ENCODE results near the gene HNF1A. TPM values are rescaled to one million over a fixed set of nuclear protein-coding genes. Genes with fewer than 3 reads are reported as not detected.

HNF1A gene
- total and polyA plus RNA-seq, 2 of the 13 experiments (the other 11 are each of a cell fraction or from before 2014, with no cell fraction given): 13.4 to 34.7 TPM

GRCh38 chr12:120939523-120939922, 38.8 kb upstream of the HNF1A start (continued):
- TF ChIP-seq ARNT2 (CRISPR knock-in tag; IDR thresholded peaks at IDR 0.05; ENCODE audit: low read depth): no peak
- TF ChIP-seq PRPF4 (IDR thresholded peaks at IDR 0.05; ENCODE audit: low read depth, low read length, poor library complexity, severe bottlenecking): no peak
- TF ChIP-seq HNRNPLL (IDR thresholded peaks at IDR 0.05; ENCODE audit: low read depth, low read length, poor library complexity, severe bottlenecking): no peak
- no peak for TF ChIP-seq ZMYM2 (CRISPR knock-in tag; IDR thresholded peaks at IDR 0.05)
- TF ChIP-seq KIAA2018 (CRISPR knock-in tag; IDR thresholded peaks at IDR 0.05; ENCODE audit: borderline replicate concordance): no peak
- TF ChIP-seq SPEN (CRISPR knock-in tag; IDR thresholded peaks at IDR 0.05; ENCODE audit: low read depth): no peak
- TF ChIP-seq, protein P1, sequence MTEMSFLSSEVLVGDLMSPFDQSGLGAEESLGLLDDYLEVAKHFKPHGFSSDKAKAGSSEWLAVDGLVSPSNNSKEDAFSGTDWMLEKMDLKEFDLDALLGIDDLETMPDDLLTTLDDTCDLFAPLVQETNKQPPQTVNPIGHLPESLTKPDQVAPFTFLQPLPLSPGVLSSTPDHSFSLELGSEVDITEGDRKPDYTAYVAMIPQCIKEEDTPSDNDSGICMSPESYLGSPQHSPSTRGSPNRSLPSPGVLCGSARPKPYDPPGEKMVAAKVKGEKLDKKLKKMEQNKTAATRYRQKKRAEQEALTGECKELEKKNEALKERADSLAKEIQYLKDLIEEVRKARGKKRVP (CRISPR knock-in tag; IDR thresholded peaks at IDR 0.05): no peak

Data from HepG2 (cell line).